A172 (cell line): Measurements from ENCODE around the gene VPS51. TPM values are rescaled to one million over a fixed set of nuclear protein-coding genes. Genes with fewer than 3 reads are reported as not detected.
A peak's percentile ranks its signal among the peaks of the same experiment; 100 is the strongest.

Experiments used
- DNase-seq: peaks from one replicate; pipeline ENCODE4 v3.0.0-alpha.2; 2015; ENCODE audit warnings: low spot score
- total RNA-seq: library from RNA; depleted of rRNA; stranded (reverse); fragments of >200 nt; shearing (Covaris generic); gene quantifications from 2 replicates; pipeline ENCODE4 v1.2.3, GENCODE V29; 2014; rRNA removed

The VPS51 gene
- total RNA-seq: 51.1 and 208 TPM in 2 replicates

DNA sequence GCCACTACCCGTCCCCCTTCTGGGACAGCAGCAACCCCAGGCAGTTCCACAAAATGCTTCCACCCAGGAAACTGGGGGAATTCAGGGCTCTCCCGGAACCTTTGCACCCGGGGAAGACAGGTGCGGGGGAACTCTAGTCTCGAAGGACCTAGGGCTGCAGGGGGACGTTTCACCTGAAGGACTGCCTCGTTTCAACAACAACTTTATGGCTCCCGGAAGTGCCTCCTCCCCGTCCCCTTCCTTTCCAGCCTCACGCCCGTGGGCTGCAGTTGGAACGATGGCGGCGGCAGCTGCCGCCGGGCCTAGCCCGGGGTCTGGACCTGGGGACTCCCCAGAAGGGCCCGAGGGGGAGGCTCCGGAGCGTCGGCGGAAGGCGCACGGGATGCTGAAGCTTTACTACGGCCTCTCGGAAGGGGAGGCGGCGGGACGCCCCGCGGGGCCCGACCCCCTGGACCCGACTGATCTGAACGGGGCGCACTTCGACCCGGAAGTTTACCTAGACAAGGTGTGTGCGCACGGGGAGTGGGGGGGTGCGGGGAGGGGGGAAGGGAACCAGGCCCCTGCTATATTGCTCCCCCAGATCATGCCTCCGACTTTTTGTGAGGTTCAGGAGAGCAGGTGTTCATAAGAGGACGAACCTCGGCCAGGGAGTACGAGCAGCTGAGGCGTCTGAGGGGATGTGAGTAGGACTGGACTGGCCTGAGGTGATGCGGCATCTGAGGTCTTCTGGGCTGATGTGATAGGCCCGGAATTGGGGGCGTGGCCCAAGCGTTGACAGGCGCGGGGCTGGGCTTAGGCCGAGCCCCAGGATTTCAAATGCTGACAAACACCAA, at the start of gene VPS51:
Gene VPS51 (plus strand): TSS at position 241 of the 833 bp plus-strand sequence. CDS start 37 bp downstream, at position 278.
- peak; percentile 82 for DNase-seq

DNA sequence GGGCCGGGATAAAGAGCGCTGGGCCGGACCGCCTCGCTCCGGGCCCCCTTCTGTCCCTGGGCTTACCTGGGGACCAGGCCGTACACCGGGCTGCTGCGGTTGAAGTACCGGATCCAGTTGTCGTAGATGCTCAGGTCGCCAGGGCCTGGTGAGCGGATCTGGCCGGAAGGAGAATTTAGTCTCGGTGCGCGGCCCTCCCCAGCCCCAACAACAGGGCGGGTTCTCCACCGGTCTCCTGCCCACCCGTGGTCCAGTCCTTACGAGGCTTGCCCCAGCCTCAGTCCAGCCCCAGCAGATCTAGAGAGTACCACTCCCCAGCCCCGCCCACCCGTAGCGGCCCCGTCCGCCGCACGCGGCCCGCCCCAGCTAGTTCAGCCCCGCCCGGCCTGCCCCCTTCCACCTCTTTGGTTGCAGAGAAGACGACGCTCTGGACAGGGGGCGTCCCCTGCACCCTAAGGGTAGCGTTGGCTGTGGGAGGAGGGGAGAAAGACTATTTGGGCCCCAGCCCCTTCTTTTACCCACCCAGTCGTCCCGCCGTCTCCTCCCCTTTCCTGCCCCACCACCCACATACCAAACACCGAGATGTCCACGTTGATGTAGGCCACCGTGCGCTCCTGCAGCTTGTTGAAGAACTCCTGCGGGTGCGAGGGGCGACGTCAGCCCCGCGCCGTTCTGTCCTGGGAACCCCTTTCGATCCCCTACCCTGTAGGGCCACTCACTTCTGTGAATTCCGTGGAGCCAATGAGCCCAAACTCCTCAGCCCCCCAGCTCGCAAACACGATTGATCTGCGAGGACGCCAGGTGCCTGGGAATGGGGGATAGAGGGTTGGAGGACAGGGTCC, 48.2 kb upstream of the VPS51 start:
- no peak for DNase-seq

DNA sequence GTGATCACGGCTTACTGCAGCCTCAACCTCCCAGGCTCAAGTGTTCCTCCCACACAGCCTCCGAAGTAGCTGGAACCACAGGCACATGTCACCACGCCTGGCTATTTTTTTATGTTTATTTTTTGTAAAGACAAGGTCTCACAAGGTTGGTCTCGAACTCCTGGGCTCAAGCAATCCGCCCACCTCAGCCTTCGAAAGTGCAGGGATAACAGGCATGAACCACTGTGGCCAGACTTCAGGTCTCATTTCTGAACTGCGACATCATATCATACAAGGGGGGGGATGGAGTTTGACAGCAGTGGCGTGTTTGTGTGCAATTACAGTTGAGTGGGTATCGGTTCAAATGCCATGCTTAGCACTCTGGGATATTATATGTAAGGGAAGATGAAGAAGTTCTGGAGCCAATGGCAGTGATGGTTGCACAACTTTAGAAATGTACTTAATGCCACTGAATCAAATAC, 44.6 kb upstream of the VPS51 start:
- no peak for DNase-seq

DNA sequence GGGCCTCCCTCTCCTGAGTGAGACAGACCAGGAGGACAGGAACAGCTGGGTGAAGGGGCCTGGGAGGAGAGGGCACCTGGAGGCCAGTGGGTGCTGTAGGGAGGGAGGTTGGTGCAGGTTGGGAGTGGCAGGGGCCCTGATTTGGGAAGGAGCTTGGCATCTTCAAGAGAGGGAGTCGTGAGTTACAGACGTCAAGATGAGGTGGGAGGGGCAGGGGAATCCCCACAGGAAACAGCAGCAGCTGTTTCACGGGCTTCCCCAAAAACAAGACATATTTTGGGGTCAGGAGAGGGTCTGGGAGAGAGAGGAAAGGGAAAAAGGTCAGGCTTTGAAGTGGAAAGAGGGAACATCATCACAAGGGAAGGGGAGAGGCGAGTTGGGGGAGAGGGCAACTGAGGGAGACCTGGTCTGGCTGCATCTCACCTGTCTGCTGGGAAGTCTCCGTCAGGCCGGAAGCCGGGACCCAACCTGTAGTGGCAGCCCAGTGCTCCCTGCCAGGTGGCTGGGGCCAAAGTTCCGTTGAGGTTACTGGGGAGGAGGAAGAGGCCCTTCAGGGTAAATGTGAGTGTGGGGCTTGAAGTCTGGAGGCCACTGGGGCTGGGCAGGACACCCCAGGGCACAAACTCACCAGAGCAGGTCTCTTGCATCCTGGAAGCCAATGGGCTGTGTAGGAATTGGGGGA, 42.0 kb upstream of the VPS51 start:
- DNase-seq: no peak

DNA sequence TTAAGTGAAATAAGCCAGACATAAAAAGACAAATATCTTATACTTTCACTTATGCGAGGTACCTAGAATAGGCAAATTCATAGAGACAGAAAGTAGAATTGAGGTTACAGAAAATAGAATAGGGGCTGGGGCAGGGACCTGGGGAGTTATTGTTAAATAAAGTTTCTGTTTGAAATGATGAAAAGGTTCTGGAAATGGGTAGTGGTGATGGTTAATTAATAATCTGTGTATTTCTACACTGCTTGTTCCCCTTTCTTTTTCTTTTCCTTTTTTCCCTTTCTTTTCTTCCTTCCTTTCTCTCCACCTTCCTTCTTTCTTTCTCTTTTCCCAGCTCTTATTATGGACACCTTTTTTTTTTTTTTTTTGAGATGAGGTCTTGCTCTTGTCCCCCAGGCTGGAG, 40.5 kb upstream of the VPS51 start:
- no peak for DNase-seq

DNA sequence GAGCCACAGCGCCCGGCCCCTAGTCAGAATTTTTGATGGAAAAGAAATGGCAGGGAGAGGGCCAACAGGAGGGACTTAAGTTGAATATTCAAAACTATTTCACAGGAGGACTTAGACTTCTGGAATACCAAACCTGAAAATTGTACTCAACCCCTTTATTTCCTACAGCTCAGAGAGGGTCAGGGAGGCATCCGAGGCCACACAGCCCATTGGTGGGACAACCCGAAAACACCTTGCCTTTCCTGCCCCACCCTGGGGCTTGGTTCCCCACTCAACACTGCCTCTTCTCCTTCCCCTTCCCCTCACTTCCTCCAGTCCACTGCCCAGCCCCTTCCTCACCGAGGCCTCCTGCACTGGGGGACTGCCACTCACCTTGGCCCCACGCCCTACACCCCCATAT, 39.0 kb upstream of the VPS51 start:
- no peak for DNase-seq

DNA sequence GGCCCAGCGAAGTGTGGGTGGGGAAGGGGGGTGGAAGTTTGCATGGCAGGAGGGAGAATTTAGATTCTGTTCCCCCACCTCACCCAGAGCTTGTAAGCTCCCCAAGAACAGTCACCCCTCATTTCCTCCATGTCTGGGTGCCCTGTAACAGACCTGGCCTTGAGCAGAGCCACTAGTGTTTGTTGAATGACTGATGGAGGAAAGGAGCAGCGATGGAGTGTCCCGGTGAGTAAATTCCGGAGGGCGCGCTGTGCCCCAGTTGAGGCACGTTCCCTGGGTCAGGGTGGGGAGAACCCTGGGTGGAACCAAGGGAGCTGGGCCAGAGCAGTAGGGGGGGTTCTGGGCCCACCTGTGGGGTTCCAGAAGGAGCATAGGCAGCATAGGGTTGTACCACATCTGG, 38.5 kb upstream of the VPS51 start:
- no peak for DNase-seq

DNA sequence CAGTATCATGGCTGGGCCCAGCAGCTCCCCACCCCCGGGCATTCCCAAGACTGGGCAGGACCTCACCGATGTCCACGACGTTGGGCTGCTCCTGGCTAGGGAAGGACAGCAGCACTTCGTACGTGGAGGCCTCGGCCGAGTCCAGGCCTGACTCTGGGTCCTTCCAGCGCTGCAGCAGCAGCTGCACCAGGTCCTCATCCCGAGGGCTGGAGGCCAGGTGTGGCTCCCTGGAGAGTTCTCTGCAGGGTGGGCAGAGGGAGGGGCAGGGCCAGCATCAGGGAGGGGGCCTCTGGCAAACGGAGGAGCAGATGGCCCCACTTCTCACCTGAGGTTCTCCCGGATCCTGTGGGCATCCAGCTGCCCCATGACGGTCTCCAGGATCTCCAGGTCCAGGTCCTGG, 38.0 kb upstream of the VPS51 start:
- DNase-seq: no peak

DNA sequence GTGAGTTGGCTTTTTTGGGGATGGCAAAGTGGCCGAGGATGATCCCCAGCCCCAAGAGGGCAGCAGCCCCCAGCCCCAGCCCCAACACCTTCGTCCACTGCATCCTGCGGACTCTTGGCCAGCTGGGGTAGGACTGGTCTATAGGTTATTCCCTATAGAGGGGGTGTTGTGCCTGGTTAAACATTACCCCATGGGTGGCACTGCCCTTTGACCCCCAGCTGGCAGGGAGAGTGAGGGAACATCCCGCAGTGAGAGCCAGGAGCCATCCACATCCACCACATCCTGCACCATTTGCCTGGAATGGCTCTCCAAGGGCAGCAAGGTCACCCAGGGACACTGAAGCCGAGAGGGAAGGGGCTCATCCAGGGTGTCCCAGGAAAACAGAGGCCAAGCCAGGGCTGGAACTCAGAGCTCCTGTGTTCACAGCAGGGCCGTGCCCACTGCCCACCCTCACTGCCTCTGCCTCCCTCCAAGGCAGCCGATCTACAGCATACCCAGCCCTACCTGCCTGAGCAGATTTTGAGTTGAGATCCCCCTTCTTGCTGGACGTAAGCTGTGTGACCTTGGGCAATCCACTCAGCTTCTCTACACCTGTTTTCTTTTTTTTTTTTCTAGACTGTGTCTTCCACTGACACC, 37.5 kb upstream of the VPS51 start, which contains the start of gene NAALADL1:
Gene NAALADL1 (minus strand): TSS at position 135 of the 636 bp plus-strand sequence. CDS start 32 bp downstream, at position 103.
- no peak for DNase-seq

DNA sequence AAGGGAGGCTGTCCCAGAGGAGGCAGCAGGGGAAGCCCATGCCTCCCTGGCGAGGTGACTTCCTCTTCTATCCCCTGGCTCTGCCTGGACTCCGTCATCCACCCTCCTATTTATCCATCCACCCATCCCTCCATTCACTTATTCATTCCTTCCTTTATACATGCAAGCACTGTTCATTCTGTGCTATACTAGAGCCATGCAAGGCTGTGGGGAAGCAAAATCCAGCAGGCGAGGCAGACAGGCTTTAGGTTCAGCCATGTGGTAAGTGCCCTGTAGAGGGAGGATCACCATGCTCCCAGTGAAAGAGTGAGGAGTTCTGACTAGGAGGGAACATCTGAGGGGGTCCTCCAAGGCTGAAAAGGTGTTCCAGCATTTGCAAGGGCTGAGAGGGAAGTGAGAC, 36.5 kb upstream of the VPS51 start:
- DNase-seq: no peak

DNA sequence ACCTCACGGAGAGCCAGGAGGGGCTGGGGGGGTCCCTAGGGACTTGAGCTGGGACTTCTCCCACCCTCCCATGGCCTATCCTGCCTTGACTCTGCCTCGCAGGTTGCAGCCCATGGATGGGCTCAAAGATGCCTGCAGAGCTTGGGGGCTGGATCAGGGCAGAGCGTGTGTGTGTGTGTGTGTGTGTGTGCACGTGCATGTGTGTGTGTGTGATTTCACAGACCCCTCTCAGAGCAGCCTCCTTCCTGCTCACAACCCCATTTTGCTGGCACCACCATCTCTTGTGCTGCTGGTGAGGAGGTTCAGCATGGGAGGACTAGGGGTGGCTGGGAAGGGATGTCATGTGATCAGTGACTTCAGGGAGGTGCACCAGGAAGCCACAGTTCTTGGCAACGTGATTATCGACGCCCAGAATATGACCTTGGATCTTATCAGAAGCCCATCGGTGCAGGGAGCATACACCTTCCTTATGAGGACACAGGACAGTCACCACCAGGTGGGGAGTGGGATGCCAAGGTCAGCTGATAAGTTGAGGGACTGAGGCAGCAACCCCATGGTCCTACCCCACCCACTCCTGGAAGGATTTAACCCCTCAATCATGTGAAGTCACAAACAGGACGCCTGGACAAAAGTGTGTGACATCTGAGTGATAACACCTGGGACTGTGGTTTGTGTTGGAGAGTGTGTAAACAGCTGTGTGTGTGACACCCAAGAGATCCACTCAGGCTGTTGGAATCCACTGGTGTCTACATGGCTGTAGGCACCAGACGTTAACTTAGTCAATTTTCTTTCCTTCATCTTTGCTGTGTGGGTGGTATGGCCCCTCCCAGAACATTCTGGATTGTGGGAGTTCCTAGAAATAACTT, 35.8 kb upstream of the VPS51 start:
- no peak for DNase-seq

DNA sequence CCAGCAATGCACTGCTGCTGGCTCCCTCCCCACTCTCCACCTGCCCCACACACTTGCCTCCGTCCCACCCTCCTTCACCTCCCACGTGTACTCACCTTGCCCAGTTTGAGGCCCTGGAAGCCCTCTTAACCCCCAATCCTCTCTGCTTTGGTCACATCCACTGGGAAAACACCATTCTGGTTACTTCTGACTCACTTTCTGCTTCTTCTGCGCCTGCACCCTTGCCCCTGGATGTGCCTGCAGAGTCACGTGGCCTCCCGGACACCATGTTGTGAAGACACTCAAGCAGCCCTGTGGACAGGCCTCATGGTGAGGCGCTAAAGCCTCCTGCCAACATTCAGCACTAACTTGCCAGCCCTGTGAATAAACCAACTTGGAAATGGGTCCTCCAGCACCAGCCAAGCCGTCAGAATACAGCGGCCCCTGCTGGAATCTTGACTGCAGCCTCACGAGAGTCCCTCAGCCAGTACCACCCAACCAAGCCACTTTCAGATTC, 35.1 kb upstream of the VPS51 start:
- no peak for DNase-seq

DNA sequence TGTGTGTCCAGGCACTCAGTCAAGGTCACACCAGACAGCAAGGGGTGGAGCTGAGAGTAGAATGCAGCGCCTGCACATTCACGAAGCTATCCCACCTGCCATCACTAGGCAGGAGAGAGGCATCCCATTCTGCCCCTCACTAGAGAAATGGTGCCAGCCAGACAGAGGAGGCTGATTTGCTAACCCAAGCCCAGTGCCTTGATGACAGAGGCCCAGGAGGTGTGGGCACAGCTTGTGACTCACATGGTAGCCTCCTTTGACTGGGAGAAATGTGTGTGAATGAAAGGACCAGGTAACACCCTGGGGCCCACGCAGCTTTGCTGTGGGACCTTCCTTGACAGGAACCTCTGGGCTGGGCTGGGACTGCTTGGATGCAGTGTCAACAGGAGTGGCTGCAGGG, 32.5 kb upstream of the VPS51 start:
- DNase-seq: no peak

DNA sequence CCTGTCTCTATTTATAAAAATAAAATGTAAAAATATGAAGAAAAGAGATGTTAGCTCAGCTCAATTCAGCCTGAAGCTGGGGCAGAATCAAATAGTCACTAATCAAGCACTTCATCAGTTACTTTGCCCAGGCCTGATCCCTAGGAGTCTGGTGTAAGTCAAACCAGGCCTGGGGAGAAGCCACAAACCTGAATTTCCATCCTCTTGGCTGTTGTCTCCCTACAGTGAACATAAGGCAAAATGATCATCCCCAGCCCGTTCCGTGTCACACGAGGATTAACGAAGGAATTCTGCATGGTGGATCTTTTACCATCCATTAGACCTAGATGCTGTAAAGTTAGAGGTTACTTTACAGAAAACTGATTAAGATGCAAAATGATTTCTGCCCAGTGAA, 31.2 kb upstream of the VPS51 start:
- no peak for DNase-seq

DNA sequence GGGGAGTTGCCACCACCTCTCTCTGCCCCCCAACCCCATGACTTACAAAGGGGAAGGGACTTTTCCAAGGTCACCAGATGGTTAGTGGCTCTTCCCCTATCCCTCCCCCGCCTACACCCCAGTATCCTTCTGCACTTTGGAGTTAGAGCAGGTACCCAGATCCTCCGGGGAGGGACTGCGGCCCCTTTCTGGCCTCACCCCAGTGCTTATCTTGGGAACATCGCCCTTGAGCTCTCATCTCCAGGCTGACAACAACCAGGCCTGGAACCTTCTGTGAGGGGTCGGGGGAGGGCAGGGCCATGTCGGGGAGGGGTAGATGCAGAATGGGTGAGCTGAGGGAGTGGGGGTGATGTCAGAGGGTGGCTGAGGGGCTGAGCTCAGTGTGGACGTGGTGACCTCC, 30.2 kb upstream of the VPS51 start:
- no peak for DNase-seq

DNA sequence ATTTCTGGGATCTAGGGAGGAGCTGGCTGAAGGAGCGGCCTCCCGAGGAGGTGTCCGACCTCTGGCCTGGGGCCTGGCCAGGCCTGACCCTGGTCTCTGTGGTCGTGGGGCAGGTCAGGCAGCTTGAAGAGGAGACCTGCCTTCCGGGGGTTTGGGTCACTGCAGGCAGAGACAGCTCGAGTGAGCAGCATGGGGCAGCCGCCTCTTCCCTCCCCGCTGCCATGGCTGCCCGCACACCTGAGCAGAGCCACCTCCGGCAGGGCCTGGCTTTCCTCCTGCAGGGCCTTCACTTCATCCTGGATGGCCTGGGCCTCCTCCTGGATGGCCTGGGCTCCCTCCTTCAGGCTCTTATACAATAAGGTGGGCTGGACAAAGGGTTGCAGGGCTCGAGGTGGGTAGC, 29.7 kb upstream of the VPS51 start:
- DNase-seq: no peak

DNA sequence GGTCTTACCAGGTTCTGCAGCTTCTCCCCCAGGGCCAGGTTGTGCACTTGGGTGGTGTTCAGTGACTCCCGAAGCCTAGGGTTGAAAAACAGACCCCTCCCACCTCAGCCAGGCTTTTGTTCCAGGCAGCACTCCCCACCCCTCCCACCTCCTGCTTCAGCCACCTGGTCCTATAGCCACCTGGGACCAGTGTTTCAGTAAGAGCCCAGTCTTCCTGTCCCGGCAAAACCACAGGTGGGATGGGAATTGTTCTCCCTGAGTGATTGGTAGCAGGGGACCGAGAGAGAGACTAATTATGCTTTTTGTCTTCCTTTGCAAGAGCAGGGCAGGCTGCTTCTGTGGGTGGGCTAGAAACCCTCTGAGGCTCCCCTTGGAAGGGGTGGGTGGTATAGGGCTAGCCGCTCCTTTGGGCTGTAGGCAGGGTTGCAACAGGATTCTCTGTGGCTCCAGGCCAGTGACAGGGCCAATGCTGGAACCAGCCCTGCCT, 29.2 kb upstream of the VPS51 start:
- no peak for DNase-seq

DNA sequence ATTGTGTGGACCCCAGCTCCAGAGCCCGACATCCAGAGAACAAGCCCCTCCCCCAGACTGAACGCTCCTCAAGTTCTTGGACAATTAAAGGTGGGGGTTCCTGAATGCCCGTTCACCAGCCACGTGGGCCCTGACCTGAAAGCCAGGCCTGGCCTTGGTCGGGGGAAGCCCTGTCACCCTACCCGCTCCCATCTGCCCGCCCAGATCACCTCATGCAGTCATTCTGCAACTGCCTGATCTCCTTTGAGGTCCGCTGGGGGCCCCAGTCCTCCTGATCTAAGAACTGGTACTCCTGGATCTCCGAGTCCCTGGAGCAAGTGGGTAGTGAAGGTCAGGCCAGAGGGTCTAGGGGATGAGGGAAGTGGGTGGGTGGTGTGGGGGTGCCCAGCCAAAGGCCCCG, 28.6 kb upstream of the VPS51 start:
- no peak for DNase-seq

DNA sequence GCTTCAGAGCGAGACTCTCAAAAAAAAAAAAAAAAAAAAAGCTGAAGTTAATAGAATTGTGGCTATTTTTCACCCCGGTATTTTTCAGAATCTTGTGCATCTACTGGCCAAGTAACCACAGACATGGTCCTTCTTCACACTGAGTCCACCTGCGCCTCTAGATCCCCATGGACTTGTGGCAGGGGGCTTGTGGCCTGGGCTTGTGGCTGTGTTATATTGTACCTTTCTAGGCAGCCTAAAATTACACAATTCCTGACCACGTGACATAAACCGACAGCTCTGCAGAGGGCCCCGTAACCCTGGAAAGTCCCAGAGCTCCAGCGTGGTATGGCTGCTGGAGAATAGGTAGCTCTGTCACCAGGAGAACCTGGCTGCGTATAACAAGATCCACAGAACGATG, 26.8 kb upstream of the VPS51 start:
- DNase-seq: no peak

DNA sequence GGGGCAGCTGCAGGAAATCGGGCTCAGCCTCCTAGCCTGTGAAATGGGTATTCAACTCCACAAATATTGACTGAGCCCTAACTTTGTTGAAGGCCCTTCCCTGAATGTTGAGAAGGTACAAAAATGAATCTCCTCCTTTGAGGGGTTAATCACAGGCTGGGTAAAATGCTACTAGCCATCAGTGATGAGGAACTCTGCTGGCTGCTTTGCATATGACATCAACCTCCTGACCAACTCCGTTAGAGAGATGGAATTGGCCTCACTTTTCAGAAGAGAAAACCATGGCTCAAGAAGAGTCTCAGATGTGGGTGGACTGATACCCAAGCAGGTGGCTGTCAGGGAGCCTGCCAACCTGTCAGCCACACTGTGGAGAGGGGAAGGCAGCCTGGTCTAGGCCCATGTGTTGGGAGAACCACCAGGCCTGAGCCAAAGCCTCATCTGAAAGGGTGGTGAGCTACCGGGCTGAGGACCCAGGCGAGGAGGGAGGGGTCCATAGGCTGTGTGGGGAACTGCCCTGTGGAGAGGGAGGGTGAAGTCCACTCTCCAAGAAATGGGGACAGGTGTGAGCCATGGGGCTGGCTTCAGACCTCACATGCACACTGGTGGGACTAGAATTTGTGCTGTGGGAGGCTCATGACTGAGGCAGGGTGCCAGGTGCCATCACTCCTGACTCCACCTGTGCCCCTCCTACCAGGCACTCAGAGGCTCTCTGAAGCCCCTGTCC, 23.9 kb upstream of the VPS51 start:
- DNase-seq: no peak
